HG03575 (cell line): Measurements from ENCODE around the gene RAB7B.
"Not testable (repeated sequence)": the region's sequence is repeated elsewhere in the genome, so short reads cannot be mapped to it uniquely, and the experiment has no call there.

Source experiments
- ATAC-seq: cut with Tn5 transposase; IDR thresholded peaks from one replicate; pipeline ENCODE4 v1.9.1; 2021; ENCODE audit not compliant: unreplicated experiment, insufficient number of reproducible peaks, low FRiP score; ENCODE audit errors: extremely low read depth

RAB7B gene

GRCh38 chr1:206002871-206003801 is at the start of gene RAB7B:
TSS of gene RAB7B (minus strand) at chr1:206003395. CDS start at chr1:205994135, 9,260 bp downstream.
- ATAC-seq = no peak

DNA sequence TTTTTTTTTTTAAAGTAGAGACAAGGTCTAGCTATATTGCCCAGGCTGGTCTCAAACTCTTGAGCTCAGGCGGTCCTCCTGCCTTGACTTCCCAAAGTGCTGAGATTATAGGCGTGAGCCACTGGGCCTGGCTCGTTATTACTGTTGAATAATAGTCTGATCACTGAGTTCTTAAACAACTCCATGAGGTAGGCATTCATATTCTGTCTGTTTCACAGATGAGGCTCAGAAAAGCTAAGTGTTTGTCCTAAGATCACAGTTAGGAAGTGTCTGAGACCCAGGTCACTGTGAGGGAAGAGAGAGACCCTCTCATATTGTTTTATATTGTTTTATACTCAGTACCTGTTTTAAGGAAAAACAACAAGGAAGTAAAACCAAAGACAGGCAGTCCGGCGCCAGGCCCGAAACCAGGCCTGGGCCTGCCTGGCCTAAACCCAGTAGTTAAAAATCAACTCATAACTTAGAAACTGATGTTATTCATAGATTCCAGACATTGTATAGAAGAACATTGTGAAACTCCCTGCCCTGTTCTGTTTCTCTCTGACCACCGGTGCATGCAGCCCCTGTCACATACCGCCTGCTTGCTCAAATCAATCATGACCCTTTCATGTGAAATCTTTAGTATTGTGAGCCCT is 49.2 kb upstream of the RAB7B start:
- ATAC-seq = not testable (repeated sequence)

- ATAC-seq = peak; percentile 33
Measured at GRCh38 chr1:206050655-206051235, 47.5 kb upstream of the RAB7B start.

DNA sequence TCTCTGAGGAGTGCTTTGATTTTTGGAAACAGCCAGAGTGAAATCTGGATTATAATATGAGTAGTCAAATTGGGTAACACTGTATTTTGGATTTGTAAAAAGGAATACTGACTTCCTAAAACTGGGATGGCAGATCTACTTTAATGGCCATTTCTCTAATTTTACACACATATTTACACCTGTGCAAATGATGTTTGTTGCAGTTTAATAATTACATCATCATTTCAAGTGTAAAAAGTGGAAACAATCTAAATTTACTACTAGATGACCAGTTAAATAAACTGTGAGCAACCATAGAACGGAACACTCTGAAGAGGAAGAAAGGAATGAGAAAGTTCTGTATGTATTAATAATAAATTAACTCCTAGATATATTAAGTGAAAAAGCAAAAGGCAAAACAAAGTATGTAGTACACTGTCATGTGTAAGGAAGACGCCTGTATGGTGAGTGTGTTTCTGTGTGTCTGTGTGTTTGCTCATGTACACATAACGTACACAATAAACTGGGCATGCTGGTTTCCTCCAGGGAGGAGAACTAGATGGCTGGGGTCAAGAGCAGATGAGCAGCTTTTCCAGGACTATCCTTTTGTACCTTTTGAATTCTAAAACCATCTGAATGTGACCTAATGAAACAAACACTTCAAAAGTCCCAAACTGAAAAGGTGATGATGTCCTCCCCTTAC is 46.9 kb upstream of the RAB7B start:
- ATAC-seq = no peak

DNA sequence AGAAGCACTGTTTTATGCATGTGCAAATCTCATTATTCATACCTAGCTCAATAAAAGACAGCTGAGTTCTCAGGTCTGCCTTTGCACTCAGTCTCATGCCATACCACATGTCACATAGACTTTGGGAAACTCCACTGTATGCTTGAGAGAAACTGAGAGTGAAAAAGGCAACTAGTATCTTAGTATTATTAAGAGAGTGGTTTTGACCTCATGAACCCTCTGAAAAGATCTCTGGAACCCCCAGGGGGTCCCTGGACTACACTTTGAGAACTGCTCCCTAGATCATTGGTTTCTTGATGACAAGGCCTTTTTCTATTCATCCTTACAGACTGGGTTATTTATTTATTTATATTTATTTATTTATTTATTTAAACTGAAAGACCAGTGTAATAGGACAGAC is 46.1 kb upstream of the RAB7B start:
- peak; percentile 43 for ATAC-seq

DNA sequence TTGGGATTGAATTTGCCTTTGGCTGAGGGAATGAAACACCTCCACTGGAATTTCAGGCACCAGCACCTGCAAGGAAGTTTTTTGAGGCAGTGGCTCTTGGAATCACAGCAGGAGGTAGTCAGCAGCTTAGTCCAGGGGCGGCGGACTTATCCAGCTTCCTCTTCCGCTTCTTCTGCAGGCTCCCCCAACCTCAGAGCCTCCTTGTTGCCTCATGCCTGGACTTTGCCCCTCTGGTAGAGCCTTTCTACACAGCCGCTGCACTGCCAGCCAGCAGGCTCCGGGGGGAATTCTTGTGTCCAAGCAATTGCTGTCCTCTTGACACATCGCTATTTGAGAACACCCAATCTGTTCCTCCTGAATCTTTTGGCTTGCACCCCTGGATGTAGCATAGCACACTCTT is 45.4 kb upstream of the RAB7B start:
- no peak for ATAC-seq

GRCh38 chr1:206047271-206047670 is 44.1 kb upstream of the RAB7B start:
- ATAC-seq = no peak

GRCh38 chr1:206041640-206042039 is 38.4 kb upstream of the RAB7B start:
- no peak for ATAC-seq

DNA sequence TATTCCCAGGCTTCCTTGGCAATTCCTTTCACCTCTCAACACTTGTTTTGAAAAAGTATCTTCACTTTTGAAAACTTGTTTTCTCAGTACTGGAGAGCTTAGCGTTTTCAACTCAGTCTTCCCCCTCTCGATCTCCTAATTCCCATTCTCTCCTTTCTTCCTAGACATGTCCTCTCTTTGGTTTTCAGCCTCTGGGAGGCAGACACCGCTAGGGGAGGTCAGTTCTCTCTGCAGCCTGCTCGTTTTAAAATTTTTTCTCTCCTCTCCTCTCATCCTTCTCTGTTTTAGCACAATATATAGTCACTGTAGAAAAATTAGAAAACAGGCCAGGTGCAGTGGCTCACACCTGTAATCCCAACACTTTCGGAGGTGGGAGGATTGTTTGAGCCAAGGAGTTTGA is 37.1 kb upstream of the RAB7B start:
- ATAC-seq = no peak

DNA sequence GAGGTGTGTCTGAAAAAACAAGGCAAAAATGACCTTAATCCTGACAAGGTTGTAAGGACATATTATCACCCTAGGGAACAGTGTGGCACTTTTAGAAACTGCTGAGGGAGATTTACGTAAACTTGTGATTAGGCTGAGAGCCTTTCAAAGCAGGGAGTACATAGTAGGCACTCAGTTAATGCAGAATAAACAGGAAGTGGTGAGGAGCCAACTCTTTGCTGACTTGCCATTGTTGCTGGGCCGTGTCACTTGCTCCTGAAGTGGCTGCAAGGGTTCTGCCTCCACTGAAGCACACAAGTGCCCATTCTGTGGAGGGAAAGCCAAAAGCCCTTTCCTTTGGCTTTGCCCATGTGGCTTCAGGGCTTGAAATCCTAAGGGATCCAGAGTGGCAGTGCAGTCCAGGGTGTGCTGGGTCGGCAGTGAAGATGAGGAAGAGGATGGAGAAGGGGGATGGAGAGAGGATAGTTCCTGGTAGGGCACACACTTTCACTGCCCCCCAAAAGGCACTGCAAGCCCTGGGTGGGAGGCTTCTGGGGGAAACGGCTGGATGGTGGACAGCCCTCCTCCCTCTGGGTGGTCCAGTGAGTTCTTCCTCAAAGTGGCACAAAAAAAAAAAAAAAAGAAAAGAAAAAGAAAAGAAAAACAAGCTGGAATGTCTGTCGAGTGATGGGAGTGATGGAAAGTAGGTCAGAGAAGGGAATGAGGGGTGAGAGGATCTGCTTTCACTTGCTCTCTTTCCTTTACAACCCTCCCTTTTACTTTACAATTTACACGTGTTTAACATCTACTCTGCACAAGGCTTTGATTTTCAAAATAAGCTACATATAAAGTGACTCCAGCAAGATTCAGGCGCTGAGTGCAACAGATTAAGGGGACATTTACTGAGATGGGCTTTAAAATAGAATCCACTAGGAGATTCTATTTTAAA is 36.1 kb upstream of the RAB7B start:
- ATAC-seq = no peak

- no peak for ATAC-seq
Measured at GRCh38 chr1:206037581-206037980, 34.4 kb upstream of the RAB7B start.

DNA sequence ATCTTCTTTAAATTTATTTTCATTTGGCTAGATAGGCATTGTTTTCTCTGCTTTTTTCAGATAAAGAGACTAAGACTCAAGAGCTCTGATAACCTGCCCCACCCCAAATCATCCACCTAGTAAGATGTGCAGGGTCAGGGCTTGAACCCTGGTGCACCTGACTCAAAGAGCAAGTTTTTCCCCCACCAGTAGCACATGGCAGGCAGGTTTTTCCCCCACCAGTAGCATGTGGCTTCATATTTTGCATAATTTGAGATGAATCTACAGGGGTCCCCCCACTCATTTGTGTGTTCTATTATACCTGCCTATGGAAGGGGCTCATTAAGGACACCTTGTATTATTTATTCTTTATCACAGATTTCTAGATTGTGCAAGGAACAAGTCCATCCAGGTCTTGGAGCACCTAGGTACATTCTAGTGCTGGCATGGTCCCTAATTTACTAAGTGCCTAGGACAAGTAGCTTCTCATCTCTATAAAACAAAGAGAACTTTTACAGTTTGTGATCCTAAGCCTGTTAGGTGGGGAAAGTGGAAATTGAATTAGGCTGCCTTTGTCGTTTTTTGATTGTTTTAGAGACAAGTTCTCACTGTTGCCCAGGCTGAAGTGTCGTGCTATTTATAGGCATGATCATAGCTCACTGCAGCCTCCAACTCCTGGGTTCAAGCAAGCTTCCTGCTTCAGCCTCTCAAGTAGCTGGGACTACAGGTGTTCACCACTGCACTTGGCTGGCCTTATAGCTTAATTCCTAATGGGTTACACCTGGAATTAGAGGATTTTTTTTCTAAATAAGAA is 33.7 kb upstream of the RAB7B start:
- no peak for ATAC-seq

DNA sequence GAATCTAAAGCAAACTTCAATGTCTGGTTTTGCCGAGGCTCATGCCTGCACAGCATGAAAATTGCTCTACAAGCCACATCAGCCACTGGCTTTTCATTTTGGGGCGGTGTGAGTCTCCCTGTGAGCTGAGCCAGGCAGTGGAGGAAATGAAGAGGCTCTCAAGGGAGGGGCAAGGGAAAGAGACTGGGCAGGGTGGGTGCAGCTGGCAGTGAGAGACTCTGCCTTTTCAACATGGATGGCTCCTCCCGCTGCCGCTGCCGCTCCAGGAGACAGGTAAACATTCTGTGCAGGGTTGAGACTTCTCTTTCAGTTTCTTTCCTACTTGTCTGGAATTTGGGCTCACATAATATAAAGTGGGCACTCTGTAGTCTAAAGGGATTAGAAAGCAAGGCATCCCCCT is 31.8 kb upstream of the RAB7B start:
- ATAC-seq = no peak

- ATAC-seq = no peak
Measured at GRCh38 chr1:206032380-206033140, 29.4 kb upstream of the RAB7B start.

- no peak for ATAC-seq
Measured at GRCh38 chr1:206030714-206031113, 27.5 kb upstream of the RAB7B start.

DNA sequence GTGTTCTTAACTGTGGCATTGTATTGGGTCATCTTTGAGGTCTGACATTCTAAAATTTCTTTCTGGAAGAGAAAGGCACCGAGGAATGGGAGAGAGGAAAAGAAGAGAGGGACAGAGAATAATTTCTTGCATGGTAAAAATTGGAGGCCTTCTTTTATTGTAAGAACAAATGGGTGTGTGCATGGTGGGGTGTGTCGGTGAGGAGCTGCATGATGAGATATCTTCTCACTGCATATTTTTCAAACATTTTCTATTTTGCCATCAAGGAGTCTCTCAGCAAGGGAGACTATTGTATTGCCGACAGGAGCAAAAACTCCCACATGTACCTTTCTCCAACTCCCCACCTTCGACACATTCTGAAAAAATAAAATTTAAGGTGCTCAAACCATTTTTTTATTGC is 27.0 kb upstream of the RAB7B start:
- no peak for ATAC-seq

DNA sequence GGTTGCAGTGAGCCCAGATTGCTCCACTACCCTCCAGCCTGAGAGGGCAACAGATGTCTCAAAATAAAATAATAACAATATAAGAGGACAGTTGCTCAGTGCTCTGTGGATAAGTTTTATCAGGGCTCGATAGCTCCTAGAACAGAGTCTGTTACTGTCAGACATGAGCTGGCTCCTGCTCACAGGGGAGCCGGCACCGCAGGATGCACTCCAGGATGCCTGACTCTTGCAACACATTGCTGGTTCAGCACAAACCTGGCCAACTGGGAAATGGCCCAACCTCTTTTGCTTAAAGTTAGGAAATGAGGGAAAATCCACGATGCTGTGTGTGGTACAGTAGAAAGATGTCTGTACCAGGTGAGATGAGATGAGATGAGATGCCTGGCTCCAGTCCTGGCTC is 26.3 kb upstream of the RAB7B start:
- ATAC-seq = no peak
